Mucosa of rectum (tissue), 2 donors: Measurements from ENCODE around the gene EXOSC9.

ENCODE experiments used
- H3K27ac ChIP-seq, 2 donors: one replicate each; pipeline ENCODE4 v1.7.0; 2013; ENCODE audit warnings: inconsistent platforms in 2 of 2, low read depth in 2 of 2, low read length in 2 of 2
- H3K27me3 ChIP-seq, 2 donors: one replicate each; pipeline ENCODE4 v1.7.0; 2013; ENCODE audit warnings: low read length in 2 of 2; ENCODE audit not compliant: control insufficient read depth in 2 of 2, insufficient read depth in 2 of 2
- H3K36me3 ChIP-seq, 2 donors: one replicate each; pipeline ENCODE4 v1.7.0; 2013; ENCODE audit warnings: low read length in 2 of 2; ENCODE audit not compliant: control insufficient read depth in 2 of 2, insufficient read depth in 2 of 2
- H3K4me1 ChIP-seq, 2 donors: one replicate each; pipeline ENCODE4 v1.7.0; 2013; ENCODE audit warnings: low read length in 2 of 2, mild to moderate bottlenecking in 1 of 2; ENCODE audit not compliant: control insufficient read depth in 2 of 2, insufficient read depth in 2 of 2
- H3K4me3 ChIP-seq, 2 donors: one replicate each; pipeline ENCODE4 v1.7.0; 2013; ENCODE audit warnings: low read length in 2 of 2
- H3K9ac ChIP-seq, 2 donors: one replicate each; pipeline ENCODE4 v1.7.0; 2013; ENCODE audit warnings: low read length in 2 of 2, low read depth in 1 of 2, mild to moderate bottlenecking in 1 of 2
- H3K9me3 ChIP-seq, 2 donors: one replicate each; pipeline ENCODE4 v1.7.0; 2013; ENCODE audit warnings: low read length in 2 of 2; ENCODE audit not compliant: control insufficient read depth in 2 of 2
- donor health status: healthy.
- donor health status: Normal muscosa, but diverticular disease.

EXOSC9 gene

DNA sequence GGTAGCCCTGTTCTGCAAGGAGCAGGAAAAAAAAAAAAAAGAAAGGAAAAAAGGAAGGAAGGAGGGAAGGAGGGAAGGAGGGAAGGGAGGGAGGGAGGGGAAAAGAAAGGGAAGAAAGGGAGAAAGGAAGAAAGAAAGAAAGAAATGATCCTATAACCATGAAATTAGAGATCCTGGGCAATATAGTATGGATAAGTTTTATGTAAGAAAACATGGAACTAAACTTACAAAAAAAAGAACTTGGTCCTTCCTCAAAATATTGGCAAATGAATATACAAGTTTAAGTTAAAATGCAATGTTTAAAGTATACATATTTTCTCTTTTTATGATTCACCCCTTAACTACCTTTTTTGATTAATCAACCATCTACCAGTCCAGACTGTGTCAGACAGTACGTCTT is 50.2 kb downstream of the EXOSC9 start:
- no peaks in the 10 kb centered on the region for H3K4me1 ChIP-seq
- no peak overlapping the region for H3K4me3 ChIP-seq
- H3K27ac ChIP-seq = no peak overlapping the region
- peaks cover 6 to 10% of the 10 kb centered on the region in 2 donors for H3K36me3 ChIP-seq
- H3K27me3 ChIP-seq = no peaks in the 10 kb centered on the region
- no peak overlapping the region for H3K9ac ChIP-seq
- H3K9me3 ChIP-seq = no peaks in the 10 kb centered on the region

DNA sequence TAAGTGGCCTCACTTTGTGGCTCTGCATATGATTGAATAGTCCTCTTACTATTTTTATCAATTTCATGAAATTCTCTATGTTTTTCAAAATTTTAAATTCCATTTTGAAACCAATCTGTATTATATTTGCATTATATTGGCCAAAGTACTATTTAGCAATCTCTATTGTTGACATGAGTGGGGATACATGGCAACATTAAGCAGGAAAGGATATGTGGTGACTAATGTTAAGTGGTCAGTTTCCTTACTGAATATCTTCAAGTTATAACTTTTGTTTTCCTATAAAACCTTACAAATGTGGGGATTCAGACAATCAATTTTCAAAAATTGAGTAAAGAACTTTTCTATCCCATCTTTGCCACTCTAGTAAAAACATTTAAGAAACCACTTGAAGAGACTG is 59.0 kb downstream of the EXOSC9 start:
- Histone ChIP-seq H3K27ac (no peak overlapping the region), H3K9me3 (no peaks in the 10 kb centered on the region), H3K4me1 (no peaks in the 10 kb centered on the region), H3K9ac (no peak overlapping the region), H3K4me3 (no peak overlapping the region), H3K36me3 (peaks cover 5 to 16% of the 10 kb centered on the region in 2 donors), H3K27me3 (no peaks in the 10 kb centered on the region)

DNA sequence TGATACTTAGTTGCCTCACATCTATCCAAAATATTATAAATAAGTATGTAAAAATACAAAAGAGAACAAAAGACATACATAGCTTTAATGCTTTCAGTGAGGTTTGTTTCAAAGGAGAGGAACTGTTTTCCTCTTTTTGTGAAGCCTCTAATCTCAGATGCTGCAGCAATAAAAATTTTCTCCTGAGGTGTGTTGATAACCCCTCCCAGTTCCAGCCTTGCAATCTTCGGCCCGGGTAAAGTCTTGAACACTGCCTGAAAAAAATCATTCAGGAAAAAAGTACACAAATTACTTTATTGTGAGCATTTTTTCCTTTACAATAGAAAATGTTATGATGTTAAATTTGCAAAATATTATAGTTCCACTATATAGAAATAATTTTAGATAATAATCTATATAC is 60.3 kb downstream of the EXOSC9 start:
- Histone ChIP-seq H3K9ac (no peak overlapping the region), H3K36me3 (peaks cover 5 to 16% of the 10 kb centered on the region in 2 donors), H3K27ac (no peak overlapping the region), H3K27me3 (no peaks in the 10 kb centered on the region), H3K4me3 (no peak overlapping the region), H3K9me3 (no peaks in the 10 kb centered on the region), H3K4me1 (no peaks in the 10 kb centered on the region)

DNA sequence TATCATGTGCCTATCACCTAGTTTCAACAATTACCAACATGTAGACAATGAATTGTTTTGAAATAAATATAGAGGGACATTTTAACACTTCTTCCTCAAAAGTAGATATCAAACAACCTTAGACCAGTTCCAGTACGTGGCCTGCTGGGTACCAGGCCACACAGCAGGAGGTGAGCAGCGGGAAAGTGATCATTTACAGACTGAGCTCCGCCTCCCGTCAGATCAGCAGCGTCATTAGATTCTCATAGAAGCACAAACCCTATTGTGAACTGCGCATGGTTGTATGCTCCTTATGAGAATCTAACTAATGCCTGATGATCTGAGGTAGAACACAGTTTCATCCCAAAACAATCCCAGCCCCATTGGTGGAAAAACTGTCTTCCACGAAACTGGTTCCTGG is 62.7 kb downstream of the EXOSC9 start:
- Histone ChIP-seq H3K4me1 (peaks cover 0 to under 1% of the 10 kb centered on the region in 2 donors), H3K9me3 (no peaks in the 10 kb centered on the region), H3K4me3 (no peak overlapping the region), H3K27ac (no peak overlapping the region), H3K9ac (no peak overlapping the region), H3K36me3 (peaks cover 5 to 16% of the 10 kb centered on the region in 2 donors), H3K27me3 (no peaks in the 10 kb centered on the region)
